ENCODE results near the gene IL36RN.

IL36RN gene

GRCh38 chr2:113058998-113059960 lies at the start of gene IL36RN:
Gene IL36RN, plus strand, starts transcription at chr2:113059198. Its CDS starts 241 bp downstream, at chr2:113059439.
- no peak within 1 kb of the TSS for H3K4me3 ChIP-seq (ENCODE audit: control insufficient read depth, low read depth, low read length)
- no peak for DNase-seq (ENCODE audit: low read depth)
- TF ChIP-seq, protein P1, sequence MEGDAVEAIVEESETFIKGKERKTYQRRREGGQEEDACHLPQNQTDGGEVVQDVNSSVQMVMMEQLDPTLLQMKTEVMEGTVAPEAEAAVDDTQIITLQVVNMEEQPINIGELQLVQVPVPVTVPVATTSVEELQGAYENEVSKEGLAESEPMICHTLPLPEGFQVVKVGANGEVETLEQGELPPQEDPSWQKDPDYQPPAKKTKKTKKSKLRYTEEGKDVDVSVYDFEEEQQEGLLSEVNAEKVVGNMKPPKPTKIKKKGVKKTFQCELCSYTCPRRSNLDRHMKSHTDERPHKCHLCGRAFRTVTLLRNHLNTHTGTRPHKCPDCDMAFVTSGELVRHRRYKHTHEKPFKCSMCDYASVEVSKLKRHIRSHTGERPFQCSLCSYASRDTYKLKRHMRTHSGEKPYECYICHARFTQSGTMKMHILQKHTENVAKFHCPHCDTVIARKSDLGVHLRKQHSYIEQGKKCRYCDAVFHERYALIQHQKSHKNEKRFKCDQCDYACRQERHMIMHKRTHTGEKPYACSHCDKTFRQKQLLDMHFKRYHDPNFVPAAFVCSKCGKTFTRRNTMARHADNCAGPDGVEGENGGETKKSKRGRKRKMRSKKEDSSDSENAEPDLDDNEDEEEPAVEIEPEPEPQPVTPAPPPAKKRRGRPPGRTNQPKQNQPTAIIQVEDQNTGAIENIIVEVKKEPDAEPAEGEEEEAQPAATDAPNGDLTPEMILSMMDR (IDR thresholded peaks at IDR 0.05; ENCODE audit: control insufficient read depth, insufficient read depth, low read depth, low read length, missing control alignments), result no peak

DNA sequence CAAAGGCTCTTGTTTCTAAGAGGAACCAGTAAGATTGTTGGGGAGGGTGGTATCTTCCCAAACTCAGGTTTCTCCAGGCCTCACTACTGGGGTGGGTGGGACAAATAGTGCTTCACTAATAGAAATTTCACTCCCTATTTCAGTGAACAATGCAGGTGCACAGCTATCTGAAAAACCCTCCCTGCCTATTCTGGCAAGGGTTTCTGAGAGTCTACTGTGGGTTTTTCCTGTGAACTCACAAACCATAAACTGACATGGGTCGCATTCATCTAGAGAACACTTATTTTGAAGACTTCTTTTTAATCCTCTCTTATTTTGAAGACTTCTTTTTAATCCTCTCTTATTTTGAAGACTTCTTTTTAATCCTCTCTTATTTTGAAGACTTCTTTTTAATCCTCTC lies 49.4 kb upstream of the IL36RN start:
- H3K4me3 ChIP-seq (ENCODE audit: control insufficient read depth, low read depth, low read length), result no peak overlapping the region

GRCh38 chr2:113010088-113010487 lies 48.9 kb upstream of the IL36RN start:
- TF ChIP-seq, protein P1 (IDR thresholded peaks at IDR 0.05; ENCODE audit: control insufficient read depth, insufficient read depth, low read depth, low read length, missing control alignments), result no peak
- DNase-seq (ENCODE audit: low read depth), result no peak
- H3K4me3 ChIP-seq (ENCODE audit: control insufficient read depth, low read depth, low read length), result no peak overlapping the region

More for the DNA sequence above, 49.4 kb upstream of the IL36RN start:
- DNase-seq (ENCODE audit: low read depth), result no peak
- TF ChIP-seq, protein P1 (IDR thresholded peaks at IDR 0.05; ENCODE audit: control insufficient read depth, insufficient read depth, low read depth, low read length, missing control alignments), result no peak

- TF ChIP-seq, protein P1 (IDR thresholded peaks at IDR 0.05; ENCODE audit: control insufficient read depth, insufficient read depth, low read depth, low read length, missing control alignments), result no peak
- H3K4me3 ChIP-seq (ENCODE audit: control insufficient read depth, low read depth, low read length), result no peak overlapping the region
- DNase-seq (ENCODE audit: low read depth), result no peak
Observed at GRCh38 chr2:113011108-113011507, 47.9 kb upstream of the IL36RN start.

- no peak overlapping the region for H3K4me3 ChIP-seq (ENCODE audit: control insufficient read depth, low read depth, low read length)
- DNase-seq (ENCODE audit: low read depth), result peak; percentile 31
- TF ChIP-seq, protein P1 (IDR thresholded peaks at IDR 0.05; ENCODE audit: control insufficient read depth, insufficient read depth, low read depth, low read length, missing control alignments), result no peak
Observed at GRCh38 chr2:113012436-113013335, 46.3 kb upstream of the IL36RN start.

- TF ChIP-seq, protein P1 (IDR thresholded peaks at IDR 0.05; ENCODE audit: control insufficient read depth, insufficient read depth, low read depth, low read length, missing control alignments), result no peak
- no peak overlapping the region for H3K4me3 ChIP-seq (ENCODE audit: control insufficient read depth, low read depth, low read length)
- no peak for DNase-seq (ENCODE audit: low read depth)
Observed at GRCh38 chr2:113013336-113013661, 45.7 kb upstream of the IL36RN start.
